SK-N-MC (cell line): ENCODE measurements around the gene RNASEH2A.
"Not testable (repeated sequence)": the region's sequence is repeated elsewhere in the genome, so short reads cannot be mapped to it uniquely, and the experiment has no call there.

Source experiments
- DNase-seq: peaks from one replicate; pipeline ENCODE4 v3.0.0-alpha.2; 2011; ENCODE audit warnings: low read depth, low spot score
- H3K27ac ChIP-seq: fragments of 200-600 bp; sonication (generic); 2 replicates; pipeline ENCODE4 v1.5.1; 2016; ENCODE audit warnings: mixed run types
- H3K36me3 ChIP-seq: fragments of 200-600 bp; sonication (generic); 2 replicates; pipeline ENCODE4 v1.6.1; 2017; ENCODE audit warnings: antibody characterized with exemption, low read length, mixed read lengths; ENCODE audit not compliant: insufficient read depth
- H3K4me3 ChIP-seq: fragments of 200-600 bp; sonication (generic); 2 replicates; pipeline ENCODE4 v1.5.1; 2016
- H3K9ac ChIP-seq: fragments of 200-600 bp; sonication (generic); 2 replicates; pipeline ENCODE4 v1.8.0; 2017; ENCODE audit warnings: mixed run types, mixed read lengths; ENCODE audit not compliant: insufficient read length
- H3K9me3 ChIP-seq: fragments of 200-600 bp; sonication (generic); 2 replicates; pipeline ENCODE4 v1.6.1; 2017; ENCODE audit warnings: low read depth, mild to moderate bottlenecking, antibody characterized with exemption, low read length, moderate library complexity, mixed read lengths
- EZH2 ChIP-seq: fragments of 200-600 bp; sonication (generic); IDR thresholded peaks from one replicate; pipeline ENCODE4 v1.6.1; 2017; ENCODE audit warnings: antibody characterized with exemption
- FOXP2 ChIP-seq: optimal IDR thresholded peaks from 2 replicates; pipeline ENCODE3; 2011; ENCODE audit warnings: mild to moderate bottlenecking, moderate library complexity; ENCODE audit not compliant: insufficient read depth; ENCODE audit errors: extremely low read length, control extremely low read depth
- POLR2AphosphoS5 ChIP-seq: IDR thresholded peaks from 2 replicates; pipeline ENCODE4 v1.6.1; 2012; ENCODE audit warnings: mild to moderate bottlenecking, low read depth, low read length, borderline replicate concordance

RNASEH2A gene

GRCh38 chr19:12802267-12803106 lies 3.9 kb upstream of the RNASEH2A start:
- DNase-seq = no peak
- TF ChIP-seq POLR2AphosphoS5 (no peak), EZH2 (no peak), FOXP2 (no peak)
- Histone ChIP-seq H3K9me3 (no peaks in the 10 kb centered on the region), H3K36me3 (peaks cover 19% of the 10 kb centered on the region), H3K4me3 (peak overlapping the region; percentile 97), H3K9ac (peak overlapping the region; percentile 90), H3K27ac (no peak overlapping the region)

GRCh38 chr19:12804051-12804450 lies 2.3 kb upstream of the RNASEH2A start:
- TF ChIP-seq POLR2AphosphoS5 = no peak
- no peak for TF ChIP-seq FOXP2
- TF ChIP-seq EZH2 = no peak
- Histone ChIP-seq H3K4me3 (no peak overlapping the region), H3K9ac (no peak overlapping the region), H3K27ac (no peak overlapping the region), H3K36me3 (peaks cover 24% of the 10 kb centered on the region), H3K9me3 (no peaks in the 10 kb centered on the region)
- DNase-seq = no peak

GRCh38 chr19:12815088-12815487 lies 8.7 kb downstream of the RNASEH2A start:
- no peak for DNase-seq
- TF ChIP-seq FOXP2 (no peak), POLR2AphosphoS5 (no peak), EZH2 (no peak)
- Histone ChIP-seq H3K9me3 (no peaks in the 10 kb centered on the region), H3K9ac (no peak overlapping the region), H3K36me3 (peaks cover 22% of the 10 kb centered on the region; the same call in 1 of the 2 replicates), H3K27ac (no peak overlapping the region), H3K4me3 (no peak overlapping the region)

GRCh38 chr19:12817188-12817587 lies 10.8 kb downstream of the RNASEH2A start:
- peaks cover 15% of the 10 kb centered on the region; the same call in 1 of the 2 replicates for H3K36me3 ChIP-seq
- DNase-seq = not testable (repeated sequence)

GRCh38 chr19:12817810-12818209 lies 11.4 kb downstream of the RNASEH2A start:
- peaks cover 14% of the 10 kb centered on the region; the same call in 1 of the 2 replicates for H3K36me3 ChIP-seq
- H3K9ac ChIP-seq = not testable (repeated sequence)

More at GRCh38 chr19:12817188-12817587, 10.8 kb downstream of the RNASEH2A start:
- H3K9me3 ChIP-seq, H3K9ac ChIP-seq, H3K4me3 ChIP-seq, H3K27ac ChIP-seq: not testable (repeated sequence)

GRCh38 chr19:12821761-12822160 lies 15.4 kb downstream of the RNASEH2A start:
- H3K27ac ChIP-seq = no peak overlapping the region
- no peak overlapping the region for H3K4me3 ChIP-seq
- TF ChIP-seq POLR2AphosphoS5 (no peak), FOXP2 (no peak), EZH2 (no peak)
- H3K9me3 ChIP-seq = no peaks in the 10 kb centered on the region
- H3K9ac ChIP-seq = no peak overlapping the region
- no peak for DNase-seq
- H3K36me3 ChIP-seq = no peaks in the 10 kb centered on the region

More at GRCh38 chr19:12817810-12818209, 11.4 kb downstream of the RNASEH2A start:
- H3K27ac ChIP-seq, H3K4me3 ChIP-seq, H3K9me3 ChIP-seq, DNase-seq: not testable (repeated sequence)

- Histone ChIP-seq H3K36me3 (no peaks in the 10 kb centered on the region), H3K9me3 (no peaks in the 10 kb centered on the region), H3K9ac (no peak overlapping the region), H3K27ac (no peak overlapping the region), H3K4me3 (peak overlapping the region; percentile 63)
- TF ChIP-seq FOXP2 (no peak), POLR2AphosphoS5 (no peak), EZH2 (no peak)
- no peak for DNase-seq
These were observed 19.1 kb downstream of the RNASEH2A start for GRCh38 chr19:12825254-12826131.

- TF ChIP-seq EZH2 (no peak), FOXP2 (no peak), POLR2AphosphoS5 (no peak)
These were observed 22.1 kb downstream of the RNASEH2A start for GRCh38 chr19:12828494-12828893.

GRCh38 chr19:12833418-12833737 lies 27.0 kb downstream of the RNASEH2A start:
- no peak overlapping the region for H3K27ac ChIP-seq
- H3K9ac ChIP-seq = no peak overlapping the region
- no peaks in the 10 kb centered on the region for H3K36me3 ChIP-seq
- peak overlapping the region; percentile 37 for H3K4me3 ChIP-seq
- TF ChIP-seq EZH2 (no peak), FOXP2 (no peak), POLR2AphosphoS5 (no peak)
- H3K9me3 ChIP-seq = no peaks in the 10 kb centered on the region
- no peak for DNase-seq

More at GRCh38 chr19:12828494-12828893, 22.1 kb downstream of the RNASEH2A start:
- Histone ChIP-seq H3K36me3 (no peaks in the 10 kb centered on the region), H3K4me3 (peak overlapping the region; percentile 22; the same call in 1 of the 2 replicates), H3K9me3 (no peaks in the 10 kb centered on the region), H3K27ac (no peak overlapping the region), H3K9ac (no peak overlapping the region)
- no peak for DNase-seq
